Stimulated activated CD8-positive, alpha-beta memory T cell treated with anti-CD3 and anti-CD28 coated beads, Interleukin-12 subunit alpha, Interleukin-12 subunit beta, amount 100 ng/mL, for 1 hour (primary cell): ENCODE data around the gene OTUD1.

Source experiments
- DNase-seq: peaks from one replicate; pipeline ENCODE4 v3.0.0-alpha.2; 2020; ENCODE audit warnings: low read depth

Gene OTUD1

DNA sequence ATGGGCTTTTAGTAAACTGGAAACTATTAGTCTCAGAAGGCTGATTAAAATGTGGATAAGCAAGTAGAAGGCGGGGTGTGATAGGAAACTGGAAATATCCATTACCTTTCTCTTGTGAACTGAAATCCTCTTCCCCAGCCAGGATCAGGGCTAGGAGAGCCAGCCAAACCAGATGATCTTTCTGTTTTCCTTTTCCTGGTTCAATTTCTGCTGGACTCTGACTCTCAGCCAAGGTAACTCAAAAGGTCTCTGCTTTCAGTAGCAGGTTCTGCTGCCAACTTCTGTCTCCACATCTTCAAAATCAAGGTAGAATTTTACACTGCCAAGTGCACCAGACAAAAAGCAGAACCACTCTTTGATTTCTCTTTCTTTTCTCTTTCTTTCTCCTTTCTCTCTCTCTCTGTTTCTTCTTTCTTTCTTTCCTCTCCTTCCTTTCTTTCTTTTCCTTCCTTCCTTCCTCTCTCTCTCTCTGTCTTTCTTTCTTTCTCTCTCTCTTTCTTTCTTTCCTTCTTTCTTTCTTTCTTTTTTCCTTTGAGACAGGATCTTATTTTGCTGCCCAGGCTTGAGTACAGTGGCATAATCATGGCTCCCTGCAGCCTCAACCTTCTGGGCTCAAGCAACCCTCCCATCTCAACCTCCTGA lies 30.8 kb downstream of the OTUD1 start:
- no peak for DNase-seq

DNA sequence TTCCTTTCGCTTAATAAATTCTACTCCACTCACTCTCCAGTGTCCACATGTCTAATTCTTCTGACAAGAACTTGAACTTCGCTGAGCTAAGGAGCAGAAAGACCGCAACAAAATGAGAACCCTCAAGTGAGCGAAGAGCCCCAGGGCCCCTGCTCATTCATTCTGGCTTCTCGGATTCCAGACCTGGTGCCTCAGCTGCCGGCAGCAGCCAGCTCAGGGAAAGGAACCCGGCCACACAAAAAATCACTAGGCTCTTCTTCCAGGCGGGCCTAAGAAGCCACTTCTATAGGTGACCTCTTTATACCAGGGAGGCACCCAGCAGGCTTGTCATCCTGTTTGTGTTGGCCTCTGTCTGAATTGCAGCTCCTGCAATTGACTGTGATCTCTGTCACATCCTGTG lies 33.3 kb downstream of the OTUD1 start:
- no peak for DNase-seq

- no peak for DNase-seq
Measured at GRCh38 chr10:23474081-23474480, 35.2 kb downstream of the OTUD1 start.

GRCh38 chr10:23474626-23475025 lies 35.8 kb downstream of the OTUD1 start:
- DNase-seq: no peak

DNA sequence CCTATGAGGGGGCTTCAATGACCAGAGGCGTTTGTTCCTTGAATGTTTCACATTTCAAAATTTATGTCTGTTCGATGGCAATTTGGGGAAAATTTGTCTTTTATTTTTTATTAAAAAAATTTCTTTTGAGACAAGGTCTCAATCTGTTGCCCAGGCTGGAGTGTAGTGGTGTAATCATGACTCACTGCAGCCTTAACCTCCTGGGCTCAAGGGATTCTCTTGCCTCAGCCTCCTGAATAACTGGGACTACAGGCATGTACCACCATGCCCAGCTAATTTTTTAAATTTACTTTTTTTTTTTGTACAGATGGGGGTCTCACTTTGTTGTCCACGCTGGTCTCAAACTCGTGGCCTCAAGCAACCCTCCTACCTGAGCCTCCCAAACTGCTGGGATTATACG lies 39.7 kb downstream of the OTUD1 start:
- DNase-seq: no peak

DNA sequence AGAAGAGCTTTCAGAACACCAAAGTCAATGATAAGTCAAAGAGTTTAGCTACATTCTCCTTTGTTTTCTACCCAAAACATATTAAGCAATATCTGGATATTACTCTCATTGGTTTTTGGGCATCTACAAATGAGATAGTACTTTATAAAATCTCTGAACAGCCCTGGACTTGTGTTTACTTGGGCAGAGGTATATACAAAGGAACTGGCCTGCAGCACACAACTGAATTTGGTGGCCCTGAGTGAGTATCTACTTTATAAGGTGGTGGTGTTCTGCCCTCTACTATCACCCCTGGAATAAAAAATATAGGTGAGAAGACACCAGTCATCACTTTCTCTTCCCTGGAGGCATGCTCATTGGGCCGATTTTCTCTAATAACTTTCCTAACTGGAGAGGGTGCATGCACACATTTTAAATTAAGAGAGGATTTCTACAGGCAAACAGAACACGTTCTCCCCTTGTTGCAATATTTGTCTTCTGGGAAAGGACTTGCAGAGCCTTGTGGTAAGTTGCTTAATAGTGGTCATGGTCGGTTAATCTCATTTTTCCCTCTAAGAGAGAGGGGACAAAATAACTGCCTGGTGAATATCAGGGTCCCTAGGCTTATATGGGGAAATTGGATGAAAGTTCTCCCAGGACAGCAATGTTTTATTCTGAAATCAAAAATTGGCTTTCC lies 41.1 kb downstream of the OTUD1 start:
- DNase-seq: no peak

DNA sequence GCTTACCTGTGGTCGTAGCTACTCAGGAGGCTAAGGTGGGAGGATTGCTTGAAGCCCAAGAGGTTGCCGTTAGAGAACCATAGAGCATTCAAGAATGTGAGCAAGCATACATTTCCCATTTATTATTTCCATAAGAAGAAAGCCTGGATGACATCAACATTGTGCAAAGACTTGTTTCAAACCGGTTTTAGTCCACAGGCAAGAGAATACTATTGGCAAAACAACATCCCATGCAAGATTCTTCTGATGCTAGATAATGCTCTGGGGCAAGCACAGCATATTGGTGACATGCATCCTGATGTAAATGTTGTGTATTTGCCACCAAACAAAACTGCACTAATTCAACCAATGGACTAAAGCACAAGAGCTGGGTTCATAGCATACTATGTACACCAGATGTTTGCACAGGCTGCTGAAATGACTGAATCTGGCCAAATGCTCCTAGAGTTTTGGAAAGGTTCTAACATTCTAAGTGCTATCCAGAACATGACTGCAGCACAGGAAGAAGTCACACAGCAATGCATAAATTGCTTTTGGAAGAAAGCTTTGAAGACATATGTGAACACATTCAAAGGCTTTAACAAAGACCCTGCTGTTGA lies 42.6 kb downstream of the OTUD1 start:
- no peak for DNase-seq

GRCh38 chr10:23490115-23490514 lies 51.2 kb downstream of the OTUD1 start:
- DNase-seq: no peak
